Measurements from ENCODE around the gene DMD.
"Not testable (repeated sequence)": the region's sequence is repeated elsewhere in the genome, so short reads cannot be mapped to it uniquely, and the experiment has no call there.

The DMD gene

GRCh38 chrX:33211356-33212260 lies at the start of gene DMD:
Gene DMD, minus strand, starts transcription at chrX:33211549. Its CDS starts 237 bp downstream, at chrX:33211312.
- no peak for DNase-seq (ENCODE audit: low spot score)
- FAIRE-seq, result no peak

GRCh38 chrX:33252306-33252825 lies 41.0 kb upstream of the DMD start:
- FAIRE-seq (no peak), DNase-seq (ENCODE audit: low spot score) (no peak)

- DNase-seq (ENCODE audit: low spot score) (no peak), FAIRE-seq (no peak)
Observed at GRCh38 chrX:33218819-33219218, 7.5 kb upstream of the DMD start.

GRCh38 chrX:33210156-33210555 lies 1.2 kb downstream of the DMD start:
- FAIRE-seq, result no peak
- DNase-seq (ENCODE audit: low spot score), result no peak

GRCh38 chrX:33207056-33207455 lies 4.3 kb downstream of the DMD start:
- FAIRE-seq, result no peak
- DNase-seq (ENCODE audit: low spot score), result no peak

- no peak for FAIRE-seq
- DNase-seq (ENCODE audit: low spot score), result no peak
Observed at GRCh38 chrX:33205321-33205720, 6.0 kb downstream of the DMD start.

GRCh38 chrX:33204889-33205288 lies 6.5 kb downstream of the DMD start:
- FAIRE-seq (no peak), DNase-seq (ENCODE audit: low spot score) (no peak)

GRCh38 chrX:33198561-33199279 lies 12.6 kb downstream of the DMD start:
- DNase-seq (ENCODE audit: low spot score), result no peak
- no peak for FAIRE-seq

- no peak for DNase-seq (ENCODE audit: low spot score)
- FAIRE-seq, result no peak
Observed at GRCh38 chrX:33195698-33196097, 15.7 kb downstream of the DMD start.

GRCh38 chrX:33194876-33195433 lies 16.4 kb downstream of the DMD start:
- FAIRE-seq (no peak), DNase-seq (ENCODE audit: low spot score) (no peak)

- FAIRE-seq (no peak), DNase-seq (ENCODE audit: low spot score) (no peak)
Observed at GRCh38 chrX:33194289-33194688, 17.1 kb downstream of the DMD start.

- FAIRE-seq (no peak), DNase-seq (ENCODE audit: low spot score) (no peak)
Observed at GRCh38 chrX:33190016-33190415, 21.3 kb downstream of the DMD start.

GRCh38 chrX:33188881-33189280 lies 22.5 kb downstream of the DMD start:
- FAIRE-seq, result no peak
- DNase-seq (ENCODE audit: low spot score), result no peak

- DNase-seq (ENCODE audit: low spot score), result no peak
- no peak for FAIRE-seq
Observed at GRCh38 chrX:33188286-33188685, 23.1 kb downstream of the DMD start.

GRCh38 chrX:33184803-33185202 lies 26.5 kb downstream of the DMD start:
- not testable (repeated sequence) for FAIRE-seq

GRCh38 chrX:33183361-33183760 lies 28.0 kb downstream of the DMD start:
- no peak for DNase-seq (ENCODE audit: low spot score)

More at GRCh38 chrX:33184803-33185202, 26.5 kb downstream of the DMD start:
- not testable (repeated sequence) for DNase-seq (ENCODE audit: low spot score)

GRCh38 chrX:33178690-33179089 lies 32.7 kb downstream of the DMD start:
- no peak for FAIRE-seq
- DNase-seq (ENCODE audit: low spot score), result no peak

More at GRCh38 chrX:33183361-33183760, 28.0 kb downstream of the DMD start:
- FAIRE-seq, result no peak

- no peak for DNase-seq (ENCODE audit: low spot score)
- FAIRE-seq, result no peak
Observed at GRCh38 chrX:33178218-33178617, 33.1 kb downstream of the DMD start.

- no peak for FAIRE-seq
- no peak for DNase-seq (ENCODE audit: low spot score)
Observed at GRCh38 chrX:33175201-33175600, 36.1 kb downstream of the DMD start.

- FAIRE-seq (no peak), DNase-seq (ENCODE audit: low spot score) (no peak)
Observed at GRCh38 chrX:33171041-33171440, 40.3 kb downstream of the DMD start.

- FAIRE-seq (no peak), DNase-seq (ENCODE audit: low spot score) (no peak)
Observed at GRCh38 chrX:33161829-33162228, 49.5 kb downstream of the DMD start.

- DNase-seq (ENCODE audit: low spot score) (no peak), FAIRE-seq (no peak)
Observed at GRCh38 chrX:33160273-33160672, 51.1 kb downstream of the DMD start.

All from RCC 7860 (cell line).